ENCODE data around the gene NCR1.
"Not testable (repeated sequence)": the region's sequence is repeated elsewhere in the genome, so short reads cannot be mapped to it uniquely, and the experiment has no call there.

Gene NCR1

GRCh38 chr19:54919646-54920563 lies 14.0 kb downstream of the NCR1 start:
- not testable (repeated sequence) for H3K36me3 ChIP-seq (ENCODE audit: control insufficient read depth, insufficient read depth, low read length); H3K4me3 ChIP-seq (ENCODE audit: low read length); H3K9ac ChIP-seq (ENCODE audit: low read length); H3K27ac ChIP-seq (ENCODE audit: low read depth, low read length); H3K27me3 ChIP-seq (ENCODE audit: control insufficient read depth, insufficient read depth, low read length); H3K4me1 ChIP-seq (ENCODE audit: control insufficient read depth, insufficient read depth, low read length)

- Histone ChIP-seq H3K9ac (ENCODE audit: low read length) (no peak overlapping the region), H3K27ac (ENCODE audit: low read depth, low read length) (no peak overlapping the region), H3K4me1 (ENCODE audit: control insufficient read depth, insufficient read depth, low read length) (no peaks in the 10 kb centered on the region), H3K36me3 (ENCODE audit: control insufficient read depth, insufficient read depth, low read length) (no peaks in the 10 kb centered on the region), H3K27me3 (ENCODE audit: control insufficient read depth, insufficient read depth, low read length) (no peaks in the 10 kb centered on the region), H3K4me3 (ENCODE audit: low read length) (no peak overlapping the region)
These were observed 15.1 kb downstream of the NCR1 start for GRCh38 chr19:54921082-54921481.

- Histone ChIP-seq H3K36me3 (ENCODE audit: control insufficient read depth, insufficient read depth, low read length) (no peaks in the 10 kb centered on the region), H3K9ac (ENCODE audit: low read length) (no peak overlapping the region), H3K4me3 (ENCODE audit: low read length) (no peak overlapping the region), H3K27ac (ENCODE audit: low read depth, low read length) (no peak overlapping the region), H3K27me3 (ENCODE audit: control insufficient read depth, insufficient read depth, low read length) (no peaks in the 10 kb centered on the region), H3K4me1 (ENCODE audit: control insufficient read depth, insufficient read depth, low read length) (no peaks in the 10 kb centered on the region)
These were observed 17.3 kb downstream of the NCR1 start for GRCh38 chr19:54923276-54923675.

GRCh38 chr19:54928299-54928698 lies 22.4 kb downstream of the NCR1 start:
- Histone ChIP-seq H3K4me3 (ENCODE audit: low read length) (no peak overlapping the region), H3K4me1 (ENCODE audit: control insufficient read depth, insufficient read depth, low read length) (no peaks in the 10 kb centered on the region), H3K9ac (ENCODE audit: low read length) (no peak overlapping the region), H3K27me3 (ENCODE audit: control insufficient read depth, insufficient read depth, low read length) (no peaks in the 10 kb centered on the region), H3K27ac (ENCODE audit: low read depth, low read length) (no peak overlapping the region), H3K36me3 (ENCODE audit: control insufficient read depth, insufficient read depth, low read length) (no peaks in the 10 kb centered on the region)

GRCh38 chr19:54937926-54938325 lies 32.0 kb downstream of the NCR1 start:
- Histone ChIP-seq H3K4me1 (ENCODE audit: control insufficient read depth, insufficient read depth, low read length) (no peaks in the 10 kb centered on the region), H3K4me3 (ENCODE audit: low read length) (no peak overlapping the region), H3K27me3 (ENCODE audit: control insufficient read depth, insufficient read depth, low read length) (no peaks in the 10 kb centered on the region), H3K36me3 (ENCODE audit: control insufficient read depth, insufficient read depth, low read length) (no peaks in the 10 kb centered on the region), H3K9ac (ENCODE audit: low read length) (no peak overlapping the region), H3K27ac (ENCODE audit: low read depth, low read length) (no peak overlapping the region)

- H3K9ac ChIP-seq (ENCODE audit: low read length), result no peak overlapping the region
- H3K36me3 ChIP-seq (ENCODE audit: control insufficient read depth, insufficient read depth, low read length), result no peaks in the 10 kb centered on the region
- H3K4me3 ChIP-seq (ENCODE audit: low read length), result no peak overlapping the region
- H3K4me1 ChIP-seq (ENCODE audit: control insufficient read depth, insufficient read depth, low read length), result no peaks in the 10 kb centered on the region
- no peaks in the 10 kb centered on the region for H3K27me3 ChIP-seq (ENCODE audit: control insufficient read depth, insufficient read depth, low read length)
- no peak overlapping the region for H3K27ac ChIP-seq (ENCODE audit: low read depth, low read length)
These were observed 33.0 kb downstream of the NCR1 start for GRCh38 chr19:54938906-54939305.

GRCh38 chr19:54939538-54939937 lies 33.6 kb downstream of the NCR1 start:
- not testable (repeated sequence) for H3K4me1 ChIP-seq (ENCODE audit: control insufficient read depth, insufficient read depth, low read length); H3K27ac ChIP-seq (ENCODE audit: low read depth, low read length); H3K4me3 ChIP-seq (ENCODE audit: low read length); H3K9ac ChIP-seq (ENCODE audit: low read length); H3K36me3 ChIP-seq (ENCODE audit: control insufficient read depth, insufficient read depth, low read length); H3K27me3 ChIP-seq (ENCODE audit: control insufficient read depth, insufficient read depth, low read length)

GRCh38 chr19:54943772-54944361 lies 37.9 kb downstream of the NCR1 start:
- H3K27ac ChIP-seq (ENCODE audit: low read depth, low read length); H3K36me3 ChIP-seq (ENCODE audit: control insufficient read depth, insufficient read depth, low read length); H3K4me3 ChIP-seq (ENCODE audit: low read length); H3K4me1 ChIP-seq (ENCODE audit: control insufficient read depth, insufficient read depth, low read length); H3K9ac ChIP-seq (ENCODE audit: low read length); H3K27me3 ChIP-seq (ENCODE audit: control insufficient read depth, insufficient read depth, low read length): not testable (repeated sequence)

GRCh38 chr19:54947381-54947780 lies 41.4 kb downstream of the NCR1 start, which contains the start of gene NLRP7:
NLRP7 (minus strand) TSS chr19:54947530.
- Histone ChIP-seq H3K36me3 (ENCODE audit: control insufficient read depth, insufficient read depth, low read length) (no peaks in the 10 kb centered on the region), H3K9ac (ENCODE audit: low read length) (no peak within 1 kb of the TSS), H3K27me3 (ENCODE audit: control insufficient read depth, insufficient read depth, low read length) (no peaks in the 10 kb centered on the region), H3K4me3 (ENCODE audit: low read length) (no peak within 1 kb of the TSS), H3K27ac (ENCODE audit: low read depth, low read length) (no peak within 1 kb of the TSS), H3K4me1 (ENCODE audit: control insufficient read depth, insufficient read depth, low read length) (no peaks in the 10 kb centered on the region)

GRCh38 chr19:54949412-54949811 lies 43.5 kb downstream of the NCR1 start:
- Histone ChIP-seq H3K9ac (ENCODE audit: low read length) (no peak overlapping the region), H3K27ac (ENCODE audit: low read depth, low read length) (no peak overlapping the region), H3K27me3 (ENCODE audit: control insufficient read depth, insufficient read depth, low read length) (no peaks in the 10 kb centered on the region), H3K4me3 (ENCODE audit: low read length) (no peak overlapping the region), H3K36me3 (ENCODE audit: control insufficient read depth, insufficient read depth, low read length) (no peaks in the 10 kb centered on the region), H3K4me1 (ENCODE audit: control insufficient read depth, insufficient read depth, low read length) (no peaks in the 10 kb centered on the region)

GRCh38 chr19:54950580-54950979 lies 44.6 kb downstream of the NCR1 start:
- not testable (repeated sequence) for H3K36me3 ChIP-seq (ENCODE audit: control insufficient read depth, insufficient read depth, low read length); H3K27ac ChIP-seq (ENCODE audit: low read depth, low read length); H3K9ac ChIP-seq (ENCODE audit: low read length); H3K4me3 ChIP-seq (ENCODE audit: low read length); H3K4me1 ChIP-seq (ENCODE audit: control insufficient read depth, insufficient read depth, low read length); H3K27me3 ChIP-seq (ENCODE audit: control insufficient read depth, insufficient read depth, low read length)

- H3K27ac ChIP-seq (ENCODE audit: low read depth, low read length), result no peak overlapping the region
- H3K9ac ChIP-seq (ENCODE audit: low read length), result no peak overlapping the region
- H3K36me3 ChIP-seq (ENCODE audit: control insufficient read depth, insufficient read depth, low read length), result no peaks in the 10 kb centered on the region
- no peak overlapping the region for H3K4me3 ChIP-seq (ENCODE audit: low read length)
- no peaks in the 10 kb centered on the region for H3K4me1 ChIP-seq (ENCODE audit: control insufficient read depth, insufficient read depth, low read length)
- H3K27me3 ChIP-seq (ENCODE audit: control insufficient read depth, insufficient read depth, low read length), result no peaks in the 10 kb centered on the region
These were observed 46.8 kb downstream of the NCR1 start for GRCh38 chr19:54952591-54953344.

Measured in rectal smooth muscle tissue (tissue), 1 donor.